ENCODE measurements around the gene OLFM1. TPM values are rescaled to one million over a fixed set of nuclear protein-coding genes. Genes with fewer than 3 reads are reported as not detected.
"Not testable (repeated sequence)": the region's sequence is repeated elsewhere in the genome, so short reads cannot be mapped to it uniquely, and the experiment has no call there.

Gene OLFM1
- total RNA-seq, 1 donor from 2014 or later, result 26.0 TPM

- Histone ChIP-seq H3K36me3 (no peaks in the 10 kb centered on the region), H3K27me3 (peaks cover 9% of the 10 kb centered on the region), H3K4me3 (no peak overlapping the region), H3K4me1 (no peaks in the 10 kb centered on the region), H3K9me3 (no peaks in the 10 kb centered on the region), H3K27ac (no peak overlapping the region)
- no peak for DNase-seq
- TF ChIP-seq, protein P1, sequence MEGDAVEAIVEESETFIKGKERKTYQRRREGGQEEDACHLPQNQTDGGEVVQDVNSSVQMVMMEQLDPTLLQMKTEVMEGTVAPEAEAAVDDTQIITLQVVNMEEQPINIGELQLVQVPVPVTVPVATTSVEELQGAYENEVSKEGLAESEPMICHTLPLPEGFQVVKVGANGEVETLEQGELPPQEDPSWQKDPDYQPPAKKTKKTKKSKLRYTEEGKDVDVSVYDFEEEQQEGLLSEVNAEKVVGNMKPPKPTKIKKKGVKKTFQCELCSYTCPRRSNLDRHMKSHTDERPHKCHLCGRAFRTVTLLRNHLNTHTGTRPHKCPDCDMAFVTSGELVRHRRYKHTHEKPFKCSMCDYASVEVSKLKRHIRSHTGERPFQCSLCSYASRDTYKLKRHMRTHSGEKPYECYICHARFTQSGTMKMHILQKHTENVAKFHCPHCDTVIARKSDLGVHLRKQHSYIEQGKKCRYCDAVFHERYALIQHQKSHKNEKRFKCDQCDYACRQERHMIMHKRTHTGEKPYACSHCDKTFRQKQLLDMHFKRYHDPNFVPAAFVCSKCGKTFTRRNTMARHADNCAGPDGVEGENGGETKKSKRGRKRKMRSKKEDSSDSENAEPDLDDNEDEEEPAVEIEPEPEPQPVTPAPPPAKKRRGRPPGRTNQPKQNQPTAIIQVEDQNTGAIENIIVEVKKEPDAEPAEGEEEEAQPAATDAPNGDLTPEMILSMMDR (IDR thresholded peaks at IDR 0.05), result no peak
- ATAC-seq, result no peak
- intact Hi-C loops (cut with DNase I), result no loop called here
Observed at GRCh38 chr9:135145312-135145711, 57.8 kb downstream of the OLFM1 start.

GRCh38 chr9:135146241-135146640 lies 58.8 kb downstream of the OLFM1 start:
- no peak for ATAC-seq
- Histone ChIP-seq H3K27me3 (peaks cover 9% of the 10 kb centered on the region), H3K36me3 (no peaks in the 10 kb centered on the region), H3K9me3 (no peaks in the 10 kb centered on the region), H3K4me1 (no peaks in the 10 kb centered on the region), H3K4me3 (no peak overlapping the region), H3K27ac (no peak overlapping the region)
- no peak for DNase-seq
- intact Hi-C loops (cut with DNase I), result no loop called here
- TF ChIP-seq, protein P1 (IDR thresholded peaks at IDR 0.05), result no peak

DNA sequence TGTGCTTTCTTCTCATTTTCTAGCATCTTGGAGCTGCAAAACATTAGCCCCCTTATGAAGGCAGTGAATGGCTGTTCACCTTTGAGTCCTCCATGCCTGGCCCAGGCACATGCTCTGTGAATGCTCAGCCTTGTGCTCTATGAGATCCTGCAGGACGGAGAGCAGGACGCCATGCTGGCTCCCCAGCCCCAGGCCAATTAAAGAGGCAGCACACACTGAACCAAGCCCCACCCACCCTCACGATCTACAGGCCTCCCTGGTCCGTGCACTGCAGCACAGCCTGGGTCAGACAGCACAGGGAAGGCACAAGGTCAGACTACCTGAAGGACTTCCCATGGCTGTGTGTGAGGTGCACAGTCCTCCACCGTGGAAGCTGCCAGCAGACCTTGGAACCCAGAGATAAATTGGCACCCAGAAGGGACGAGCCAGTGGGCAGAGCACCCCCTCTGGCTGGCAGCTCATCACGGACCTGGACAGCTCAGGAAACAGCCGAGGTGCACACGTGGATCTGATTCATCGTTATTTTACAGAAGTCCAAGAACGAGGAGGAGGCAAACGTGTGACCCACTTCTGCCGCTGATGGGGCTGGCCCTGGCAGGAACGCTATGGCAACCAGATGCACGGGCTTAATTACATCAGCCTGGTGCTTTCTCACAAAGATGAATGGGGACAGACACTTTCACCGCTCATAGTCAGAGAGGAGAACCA lies 59.5 kb downstream of the OLFM1 start:
- Histone ChIP-seq H3K36me3 (no peaks in the 10 kb centered on the region), H3K27me3 (peaks cover 9% of the 10 kb centered on the region), H3K4me1 (no peaks in the 10 kb centered on the region), H3K4me3 (no peak overlapping the region), H3K9me3 (no peaks in the 10 kb centered on the region), H3K27ac (no peak overlapping the region)
- TF ChIP-seq, protein P1 (IDR thresholded peaks at IDR 0.05), result no peak
- intact Hi-C loops (cut with DNase I), result no loop called here
- DNase-seq (no peak), ATAC-seq (no peak)

DNA sequence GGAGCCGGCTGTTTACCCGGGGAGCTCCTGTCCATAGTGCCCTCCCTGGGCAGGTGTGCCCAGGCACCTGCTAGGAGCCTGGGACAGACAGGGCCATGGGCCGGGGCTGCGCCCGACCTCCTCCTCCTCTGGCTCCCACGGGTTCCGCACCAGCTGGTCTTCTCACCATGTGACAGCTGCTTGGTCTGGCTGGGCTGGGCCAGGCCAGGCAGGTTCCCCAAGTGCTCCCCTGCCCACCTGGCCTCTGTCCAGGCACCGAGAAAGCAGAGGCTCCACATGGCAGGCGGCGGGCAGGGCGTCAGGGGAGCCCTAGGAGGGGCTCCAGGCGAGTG lies 60.0 kb downstream of the OLFM1 start:
- TF ChIP-seq, protein P1 (IDR thresholded peaks at IDR 0.05), result no peak
- ATAC-seq, result no peak

GRCh38 chr9:135147938-135148337 lies 60.5 kb downstream of the OLFM1 start:
- H3K4me1 ChIP-seq, result no peaks in the 10 kb centered on the region
- no peaks in the 10 kb centered on the region for H3K36me3 ChIP-seq
- intact Hi-C loops (cut with DNase I), result no loop called here
- H3K9me3 ChIP-seq, result no peaks in the 10 kb centered on the region
- TF ChIP-seq, protein P1 (IDR thresholded peaks at IDR 0.05), result no peak
- ATAC-seq, result no peak
- no peak overlapping the region for H3K4me3 ChIP-seq
- H3K27me3 ChIP-seq, result peaks cover 9% of the 10 kb centered on the region
- no peak for DNase-seq
- no peak overlapping the region for H3K27ac ChIP-seq

More for the DNA sequence above, 60.0 kb downstream of the OLFM1 start:
- peaks cover 9% of the 10 kb centered on the region for H3K27me3 ChIP-seq
- H3K4me1 ChIP-seq, result no peaks in the 10 kb centered on the region
- no peak for DNase-seq
- H3K9me3 ChIP-seq, result no peaks in the 10 kb centered on the region
- intact Hi-C loops (cut with DNase I), result no loop called here
- H3K4me3 ChIP-seq, result no peak overlapping the region
- no peak overlapping the region for H3K27ac ChIP-seq
- H3K36me3 ChIP-seq, result no peaks in the 10 kb centered on the region

DNA sequence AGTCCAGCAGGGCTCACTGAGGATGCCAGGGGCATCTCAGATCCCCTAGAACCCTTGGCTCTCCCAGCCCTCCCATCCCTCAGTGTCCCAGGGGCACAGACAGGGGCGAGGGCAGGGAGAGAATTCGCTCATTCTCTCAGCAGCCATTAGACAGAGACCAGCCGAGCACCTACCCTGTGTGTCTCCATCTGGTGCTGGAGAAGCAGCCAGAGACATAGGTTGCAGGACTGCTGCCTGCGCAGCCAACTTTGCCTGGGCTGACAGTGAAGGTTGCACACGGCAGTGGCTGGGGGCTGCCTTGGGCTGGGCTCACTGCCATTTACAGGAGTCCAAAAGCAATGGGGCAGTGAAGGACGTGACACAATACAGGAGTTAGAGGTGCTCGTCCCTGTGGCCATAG lies 60.9 kb downstream of the OLFM1 start:
- no peak overlapping the region for H3K27ac ChIP-seq
- H3K4me1 ChIP-seq, result no peaks in the 10 kb centered on the region
- H3K27me3 ChIP-seq, result peaks cover 9% of the 10 kb centered on the region
- no peak overlapping the region for H3K4me3 ChIP-seq
- H3K9me3 ChIP-seq, result no peaks in the 10 kb centered on the region
- DNase-seq (no peak), ATAC-seq (no peak)
- intact Hi-C loops (cut with DNase I), result no loop called here
- TF ChIP-seq, protein P1 (IDR thresholded peaks at IDR 0.05), result no peak
- no peaks in the 10 kb centered on the region for H3K36me3 ChIP-seq

GRCh38 chr9:135149901-135150300 lies 62.4 kb downstream of the OLFM1 start:
- intact Hi-C loops (cut with DNase I); H3K27ac ChIP-seq; H3K27me3 ChIP-seq: not testable (repeated sequence)

More at GRCh38 chr9:135149901-135150300, 62.4 kb downstream of the OLFM1 start:
- H3K9me3 ChIP-seq, H3K36me3 ChIP-seq, H3K4me3 ChIP-seq, H3K4me1 ChIP-seq, DNase-seq, ATAC-seq: not testable (repeated sequence)
